ENCODE results near the gene HES3. TPM values are rescaled to one million over a fixed set of nuclear protein-coding genes. Genes with fewer than 3 reads are reported as not detected.

HES3 gene
- total and polyA plus RNA-seq, 10 of the 15 experiments (the other 5 are each of a cell fraction or from before 2014, with no cell fraction given), result not detected

DNA sequence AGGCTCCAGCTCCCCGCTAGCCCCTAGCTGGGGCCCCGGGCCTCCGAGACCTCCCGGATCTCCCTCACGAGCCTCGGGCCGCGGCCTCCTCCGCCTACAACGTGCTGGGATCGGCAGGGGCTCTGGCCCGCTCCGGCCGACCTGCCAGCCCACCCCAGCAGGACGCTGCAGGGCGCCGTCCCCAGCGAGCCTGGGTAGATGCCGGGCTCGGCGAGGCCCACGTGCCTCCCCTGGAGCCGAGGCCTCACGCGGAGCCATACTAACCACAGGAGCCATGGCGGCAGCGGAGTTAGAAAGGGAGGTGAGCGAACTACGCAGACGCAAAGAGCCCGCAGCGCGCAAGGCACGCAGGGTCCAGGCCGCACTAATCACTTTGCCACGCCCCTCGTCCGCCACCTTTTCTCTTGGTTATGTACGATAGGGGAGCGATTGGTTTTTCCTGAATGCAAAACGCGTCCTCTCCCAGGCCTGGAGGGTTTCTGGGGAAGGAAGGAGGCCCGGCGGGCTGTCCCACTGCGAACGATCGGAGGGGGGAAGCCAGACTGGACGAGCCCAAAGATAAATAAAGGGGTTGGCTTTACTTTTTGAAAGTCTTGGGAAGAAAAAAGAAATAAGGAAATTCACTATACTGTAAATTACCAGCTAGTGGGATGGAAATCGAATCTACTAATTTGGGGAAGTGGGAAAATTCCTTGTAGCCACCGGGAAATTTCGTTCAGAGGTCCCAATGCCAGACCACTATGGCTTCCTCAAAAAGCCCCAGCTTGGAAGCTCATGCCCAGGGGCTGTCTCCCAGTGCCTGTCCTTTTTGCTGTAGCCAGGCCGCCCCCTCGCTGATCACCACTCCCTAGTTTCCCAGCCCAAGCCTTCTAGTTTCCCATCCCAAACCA is 44.4 kb upstream of the HES3 start, which contains the start of gene RPL22 (continued):
- peak; percentile 99 for TF ChIP-seq CUX1 (IDR thresholded peaks at IDR 0.05; ENCODE audit: insufficient replicate concordance, low read depth, low read length)
- no peak for TF ChIP-seq NFIC (IDR thresholded peaks at IDR 0.05; ENCODE audit: low read depth, low read length)
- TF ChIP-seq, protein P1, sequence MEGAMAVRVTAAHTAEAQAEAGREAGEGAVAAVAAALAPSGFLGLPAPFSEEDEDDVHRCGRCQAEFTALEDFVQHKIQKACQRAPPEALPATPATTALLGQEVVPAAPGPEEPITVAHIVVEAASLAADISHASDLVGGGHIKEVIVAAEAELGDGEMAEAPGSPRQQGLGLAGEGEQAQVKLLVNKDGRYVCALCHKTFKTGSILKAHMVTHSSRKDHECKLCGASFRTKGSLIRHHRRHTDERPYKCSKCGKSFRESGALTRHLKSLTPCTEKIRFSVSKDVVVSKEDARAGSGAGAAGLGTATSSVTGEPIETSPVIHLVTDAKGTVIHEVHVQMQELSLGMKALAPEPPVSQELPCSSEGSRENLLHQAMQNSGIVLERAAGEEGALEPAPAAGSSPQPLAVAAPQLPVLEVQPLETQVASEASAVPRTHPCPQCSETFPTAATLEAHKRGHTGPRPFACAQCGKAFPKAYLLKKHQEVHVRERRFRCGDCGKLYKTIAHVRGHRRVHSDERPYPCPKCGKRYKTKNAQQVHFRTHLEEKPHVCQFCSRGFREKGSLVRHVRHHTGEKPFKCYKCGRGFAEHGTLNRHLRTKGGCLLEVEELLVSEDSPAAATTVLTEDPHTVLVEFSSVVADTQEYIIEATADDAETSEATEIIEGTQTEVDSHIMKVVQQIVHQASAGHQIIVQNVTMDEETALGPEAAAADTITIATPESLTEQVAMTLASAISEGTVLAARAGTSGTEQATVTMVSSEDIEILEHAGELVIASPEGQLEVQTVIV (IDR thresholded peaks at IDR 0.05; ENCODE audit: borderline replicate concordance, partially characterized antibody), result peak; percentile 80
- TF ChIP-seq, protein P2, sequence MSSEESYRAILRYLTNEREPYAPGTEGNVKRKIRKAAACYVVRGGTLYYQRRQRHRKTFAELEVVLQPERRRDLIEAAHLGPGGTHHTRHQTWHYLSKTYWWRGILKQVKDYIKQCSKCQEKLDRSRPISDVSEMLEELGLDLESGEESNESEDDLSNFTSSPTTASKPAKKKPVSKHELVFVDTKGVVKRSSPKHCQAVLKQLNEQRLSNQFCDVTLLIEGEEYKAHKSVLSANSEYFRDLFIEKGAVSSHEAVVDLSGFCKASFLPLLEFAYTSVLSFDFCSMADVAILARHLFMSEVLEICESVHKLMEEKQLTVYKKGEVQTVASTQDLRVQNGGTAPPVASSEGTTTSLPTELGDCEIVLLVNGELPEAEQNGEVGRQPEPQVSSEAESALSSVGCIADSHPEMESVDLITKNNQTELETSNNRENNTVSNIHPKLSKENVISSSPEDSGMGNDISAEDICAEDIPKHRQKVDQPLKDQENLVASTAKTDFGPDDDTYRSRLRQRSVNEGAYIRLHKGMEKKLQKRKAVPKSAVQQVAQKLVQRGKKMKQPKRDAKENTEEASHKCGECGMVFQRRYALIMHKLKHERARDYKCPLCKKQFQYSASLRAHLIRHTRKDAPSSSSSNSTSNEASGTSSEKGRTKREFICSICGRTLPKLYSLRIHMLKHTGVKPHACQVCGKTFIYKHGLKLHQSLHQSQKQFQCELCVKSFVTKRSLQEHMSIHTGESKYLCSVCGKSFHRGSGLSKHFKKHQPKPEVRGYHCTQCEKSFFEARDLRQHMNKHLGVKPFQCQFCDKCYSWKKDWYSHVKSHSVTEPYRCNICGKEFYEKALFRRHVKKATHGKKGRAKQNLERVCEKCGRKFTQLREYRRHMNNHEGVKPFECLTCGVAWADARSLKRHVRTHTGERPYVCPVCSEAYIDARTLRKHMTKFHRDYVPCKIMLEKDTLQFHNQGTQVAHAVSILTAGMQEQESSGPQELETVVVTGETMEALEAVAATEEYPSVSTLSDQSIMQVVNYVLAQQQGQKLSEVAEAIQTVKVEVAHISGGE (CRISPR knock-in tag; IDR thresholded peaks at IDR 0.05), result no peak
- TF ChIP-seq SUPT20H (IDR thresholded peaks at IDR 0.05; ENCODE audit: borderline replicate concordance, control insufficient read depth, low read depth, low read length), result no peak
- TF ChIP-seq, protein P3, sequence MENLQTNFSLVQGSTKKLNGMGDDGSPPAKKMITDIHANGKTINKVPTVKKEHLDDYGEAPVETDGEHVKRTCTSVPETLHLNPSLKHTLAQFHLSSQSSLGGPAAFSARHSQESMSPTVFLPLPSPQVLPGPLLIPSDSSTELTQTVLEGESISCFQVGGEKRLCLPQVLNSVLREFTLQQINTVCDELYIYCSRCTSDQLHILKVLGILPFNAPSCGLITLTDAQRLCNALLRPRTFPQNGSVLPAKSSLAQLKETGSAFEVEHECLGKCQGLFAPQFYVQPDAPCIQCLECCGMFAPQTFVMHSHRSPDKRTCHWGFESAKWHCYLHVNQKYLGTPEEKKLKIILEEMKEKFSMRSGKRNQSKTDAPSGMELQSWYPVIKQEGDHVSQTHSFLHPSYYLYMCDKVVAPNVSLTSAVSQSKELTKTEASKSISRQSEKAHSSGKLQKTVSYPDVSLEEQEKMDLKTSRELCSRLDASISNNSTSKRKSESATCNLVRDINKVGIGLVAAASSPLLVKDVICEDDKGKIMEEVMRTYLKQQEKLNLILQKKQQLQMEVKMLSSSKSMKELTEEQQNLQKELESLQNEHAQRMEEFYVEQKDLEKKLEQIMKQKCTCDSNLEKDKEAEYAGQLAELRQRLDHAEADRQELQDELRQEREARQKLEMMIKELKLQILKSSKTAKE (IDR thresholded peaks at IDR 0.05; ENCODE audit: low read depth, poor library complexity, severe bottlenecking), result peak; percentile 98
- no peak; the same call in 1 of the 2 replicates for TF ChIP-seq JUNB (IDR thresholded peaks at IDR 0.05)
- TF ChIP-seq, protein P4, sequence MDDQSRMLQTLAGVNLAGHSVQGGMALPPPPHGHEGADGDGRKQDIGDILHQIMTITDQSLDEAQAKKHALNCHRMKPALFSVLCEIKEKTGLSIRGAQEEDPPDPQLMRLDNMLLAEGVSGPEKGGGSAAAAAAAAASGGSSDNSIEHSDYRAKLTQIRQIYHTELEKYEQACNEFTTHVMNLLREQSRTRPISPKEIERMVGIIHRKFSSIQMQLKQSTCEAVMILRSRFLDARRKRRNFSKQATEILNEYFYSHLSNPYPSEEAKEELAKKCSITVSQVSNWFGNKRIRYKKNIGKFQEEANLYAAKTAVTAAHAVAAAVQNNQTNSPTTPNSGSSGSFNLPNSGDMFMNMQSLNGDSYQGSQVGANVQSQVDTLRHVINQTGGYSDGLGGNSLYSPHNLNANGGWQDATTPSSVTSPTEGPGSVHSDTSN (IDR thresholded peaks at IDR 0.05; ENCODE audit: insufficient replicate concordance, low read depth, low read length), result peak; percentile 59
- TF ChIP-seq HCFC1 (IDR thresholded peaks at IDR 0.05; ENCODE audit: low read length), result peak; percentile 80
- peak; percentile 92 to 98 for TF ChIP-seq BHLHE40 (IDR thresholded peaks at IDR 0.05; ENCODE audit: borderline replicate concordance in 1 of 2, low read depth in 2 of 2, low read length in 1 of 2)
- TF ChIP-seq YY1 (IDR thresholded peaks at IDR 0.05; ENCODE audit: low read depth, low read length), result peak; percentile 96
- no peak for TF ChIP-seq CEBPB (IDR thresholded peaks at IDR 0.05; ENCODE audit: borderline replicate concordance in 1 of 2, low read depth in 2 of 2, low read length in 2 of 2)

Measured in GM12878 (cell line).